HPDE6-E6E7 (cell line): ENCODE results near the gene LRRIQ4.

Source experiments
- DNase-seq: peaks from one replicate; pipeline ENCODE4 v3.0.0; 2011; ENCODE audit warnings: missing footprints; ENCODE audit errors: extremely low spot score

Gene LRRIQ4

GRCh38 chr3:169812332-169813235 is at the start of gene LRRIQ4, which contains the start of gene LRRC34:
TSS of gene LRRIQ4 (plus strand) at chr3:169812870. CDS start at chr3:169821922, 9,052 bp downstream.
TSS of gene LRRC34 (minus strand) at chr3:169812904. CDS start at chr3:169812548, 356 bp downstream.
- no peak for DNase-seq

GRCh38 chr3:169764312-169764881 is 48.3 kb upstream of the LRRIQ4 start:
- no peak for DNase-seq

- no peak for DNase-seq
Measured at GRCh38 chr3:169764882-169765612, 47.6 kb upstream of the LRRIQ4 start, which contains the start of gene TERC. TSS of gene TERC (minus strand) at chr3:169765060.

GRCh38 chr3:169769287-169770181 is 43.1 kb upstream of the LRRIQ4 start, which contains the start of gene ACTRT3:
TSS of gene ACTRT3 (minus strand) at chr3:169769561. CDS start at chr3:169769520, 41 bp downstream.
- no peak for DNase-seq

- no peak for DNase-seq
Measured at GRCh38 chr3:169771497-169772304, 41.0 kb upstream of the LRRIQ4 start.

- DNase-seq: no peak
Measured at GRCh38 chr3:169772305-169772896, 40.3 kb upstream of the LRRIQ4 start.

- DNase-seq: no peak
Measured at GRCh38 chr3:169772897-169773816, 39.5 kb upstream of the LRRIQ4 start, which contains the start of gene MYNN. TSS of gene MYNN (plus strand) at chr3:169773396. CDS start at chr3:169774296, 900 bp downstream.

GRCh38 chr3:169774186-169774585 is 38.5 kb upstream of the LRRIQ4 start:
- no peak for DNase-seq

- DNase-seq: no peak
Measured at GRCh38 chr3:169777822-169778221, 34.8 kb upstream of the LRRIQ4 start.

GRCh38 chr3:169780742-169781141 is 31.9 kb upstream of the LRRIQ4 start:
- DNase-seq: no peak

GRCh38 chr3:169781209-169781855 is 31.3 kb upstream of the LRRIQ4 start:
- no peak for DNase-seq

GRCh38 chr3:169787120-169787519 is 25.6 kb upstream of the LRRIQ4 start:
- DNase-seq: no peak

GRCh38 chr3:169787791-169788190 is 24.9 kb upstream of the LRRIQ4 start:
- no peak for DNase-seq

GRCh38 chr3:169790219-169790618 is 22.5 kb upstream of the LRRIQ4 start:
- DNase-seq: no peak

- no peak for DNase-seq
Measured at GRCh38 chr3:169790687-169791429, 21.8 kb upstream of the LRRIQ4 start.

- DNase-seq: no peak
Measured at GRCh38 chr3:169792359-169792758, 20.3 kb upstream of the LRRIQ4 start.

- no peak for DNase-seq
Measured at GRCh38 chr3:169804681-169805080, 8.0 kb upstream of the LRRIQ4 start.
